ENCODE data around the gene GSAP.

GSAP gene

GRCh38 chr7:77406421-77406820, 9.7 kb downstream of the GSAP start:
- DNase-seq: no peak

DNA sequence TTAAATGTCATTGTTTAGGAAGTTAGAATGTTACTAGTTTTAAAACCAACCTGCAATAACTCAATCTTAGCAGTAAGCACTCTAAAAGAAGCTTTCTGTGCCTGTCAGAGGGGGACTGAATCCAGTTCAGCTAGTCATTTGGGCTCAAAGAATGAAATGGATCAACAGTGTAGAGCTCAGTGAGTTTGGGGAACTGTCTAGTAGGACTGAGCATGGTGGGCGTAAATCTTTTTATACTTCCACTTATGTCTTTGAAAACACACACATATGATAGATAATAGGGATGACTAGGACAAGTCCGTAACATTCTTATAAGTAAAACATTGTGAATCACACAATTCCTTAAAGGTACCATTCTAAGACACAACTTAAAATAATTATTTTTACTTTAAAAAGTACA, 11.5 kb downstream of the GSAP start:
- DNase-seq: no peak

DNA sequence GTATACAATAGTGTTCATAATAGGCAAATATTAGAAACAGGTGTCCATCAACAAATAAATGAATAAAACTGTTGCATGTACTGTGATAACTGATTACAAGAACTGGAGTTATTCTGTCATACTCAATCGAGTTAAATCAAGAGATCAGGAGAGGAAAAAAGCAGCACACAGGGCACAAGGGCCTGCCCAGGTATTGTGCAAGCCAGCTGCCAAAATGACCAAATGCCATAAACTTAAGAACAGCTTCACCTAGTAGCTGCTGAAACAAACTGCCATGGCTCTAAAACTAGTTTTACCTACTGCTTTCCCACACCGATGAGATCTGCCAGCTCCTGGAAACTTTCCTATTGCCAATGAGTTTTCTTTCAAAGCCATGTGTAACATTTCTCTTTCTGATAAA, 12.2 kb downstream of the GSAP start:
- DNase-seq: no peak

- DNase-seq: no peak
Measured at GRCh38 chr7:77402818-77403217, 13.3 kb downstream of the GSAP start.

- no peak for DNase-seq
Measured at GRCh38 chr7:77401002-77401401, 15.1 kb downstream of the GSAP start.

DNA sequence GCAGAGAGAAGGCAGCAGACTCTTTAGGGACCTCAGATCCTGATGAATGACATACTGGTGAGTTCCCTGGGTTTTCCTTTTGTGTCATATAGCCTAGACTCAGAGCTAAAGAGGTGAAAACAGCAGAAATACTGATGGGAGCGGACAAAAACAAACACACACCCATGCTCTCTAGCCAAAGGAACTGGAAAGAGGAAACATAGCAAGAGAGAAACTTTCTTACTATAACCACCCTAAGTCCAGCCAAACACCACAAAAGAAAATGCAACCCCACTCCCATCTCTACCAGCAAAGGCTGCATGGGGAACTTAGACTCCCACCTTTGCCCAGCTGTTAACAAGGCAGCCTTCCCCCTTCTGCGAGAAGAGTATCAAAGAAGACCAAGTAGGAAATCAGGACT, 16.3 kb downstream of the GSAP start:
- DNase-seq: no peak

GRCh38 chr7:77396894-77397547, 19.1 kb downstream of the GSAP start:
- DNase-seq: no peak

GRCh38 chr7:77395626-77396025, 20.5 kb downstream of the GSAP start:
- no peak for DNase-seq

DNA sequence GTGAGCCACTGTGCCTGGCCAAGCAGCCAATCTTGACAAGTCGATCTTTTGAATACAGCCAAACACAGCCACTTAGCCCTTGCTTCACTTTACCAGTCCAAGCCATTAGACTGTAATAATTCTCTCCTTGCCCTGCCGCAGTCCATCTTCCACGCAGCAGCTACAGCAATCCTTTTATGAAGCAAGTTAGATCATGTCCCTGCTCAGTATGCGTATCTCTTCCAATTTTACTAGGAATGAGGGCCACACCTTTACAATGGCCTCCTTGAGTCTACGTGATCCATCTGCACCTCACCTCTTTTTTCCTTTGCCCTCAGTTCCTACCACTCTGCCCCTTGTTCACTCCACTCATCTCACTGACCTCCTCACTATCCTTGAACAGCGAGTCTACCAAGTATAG, 22.2 kb downstream of the GSAP start:
- DNase-seq: no peak

- DNase-seq: no peak
Measured at GRCh38 chr7:77393261-77393660, 22.9 kb downstream of the GSAP start.

GRCh38 chr7:77391230-77391629, 24.9 kb downstream of the GSAP start:
- DNase-seq: no peak

- no peak for DNase-seq
Measured at GRCh38 chr7:77388055-77388641, 28.0 kb downstream of the GSAP start.

DNA sequence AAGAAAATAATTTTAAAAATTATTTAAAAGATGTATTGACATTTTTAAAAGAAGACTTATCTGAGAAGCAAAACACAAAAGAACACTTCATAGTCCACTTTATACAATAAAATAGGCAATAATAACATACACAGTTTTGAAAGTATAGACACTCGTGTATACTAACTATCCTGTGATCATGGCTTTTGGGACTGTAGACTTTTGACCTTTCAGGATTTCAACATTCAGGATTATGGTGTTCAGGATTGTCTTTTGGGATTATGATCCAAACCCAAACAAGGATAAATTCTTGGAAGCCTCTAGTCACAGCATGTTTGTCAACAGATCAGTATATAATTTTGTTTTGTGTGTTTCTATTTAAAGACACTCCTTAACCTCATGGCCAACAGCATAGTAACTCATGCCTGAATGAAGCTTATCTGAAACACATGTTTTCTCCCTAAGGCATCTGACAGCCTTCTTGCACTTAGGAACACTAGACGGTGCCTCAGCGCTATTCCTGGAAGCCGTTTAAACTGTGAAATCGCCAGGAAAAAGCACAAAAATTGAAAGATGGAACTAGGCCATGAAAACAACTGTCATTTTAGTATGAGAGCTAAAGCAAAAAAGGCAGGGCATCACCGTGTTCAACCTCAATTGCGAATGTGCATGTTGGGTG, 29.9 kb downstream of the GSAP start:
- no peak for DNase-seq

DNA sequence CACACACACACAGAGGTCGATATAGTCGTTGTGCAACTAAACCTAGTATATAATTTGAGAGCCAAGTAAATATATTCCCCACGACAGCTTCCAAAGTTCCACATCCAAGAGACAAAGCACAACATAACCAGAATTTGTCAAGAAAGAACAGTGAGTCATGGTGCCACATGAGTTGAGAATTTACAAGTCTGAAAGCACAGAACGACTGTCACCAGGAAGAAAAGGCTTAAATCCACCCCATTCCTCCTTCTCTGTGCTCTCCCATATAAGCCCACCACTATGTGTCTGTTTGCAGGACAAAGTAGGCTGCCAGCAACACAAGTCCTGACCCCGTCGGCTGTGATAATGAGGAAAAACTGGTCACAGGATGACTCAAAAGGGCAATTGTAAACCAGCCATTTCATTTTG, 32.8 kb downstream of the GSAP start:
- no peak for DNase-seq

GRCh38 chr7:77382532-77382931, 33.6 kb downstream of the GSAP start:
- DNase-seq: no peak

GRCh38 chr7:77378584-77378983, 37.6 kb downstream of the GSAP start:
- no peak for DNase-seq

- DNase-seq: no peak
Measured at GRCh38 chr7:77370606-77371005, 45.5 kb downstream of the GSAP start.

GRCh38 chr7:77368974-77369373, 47.2 kb downstream of the GSAP start:
- no peak for DNase-seq

DNA sequence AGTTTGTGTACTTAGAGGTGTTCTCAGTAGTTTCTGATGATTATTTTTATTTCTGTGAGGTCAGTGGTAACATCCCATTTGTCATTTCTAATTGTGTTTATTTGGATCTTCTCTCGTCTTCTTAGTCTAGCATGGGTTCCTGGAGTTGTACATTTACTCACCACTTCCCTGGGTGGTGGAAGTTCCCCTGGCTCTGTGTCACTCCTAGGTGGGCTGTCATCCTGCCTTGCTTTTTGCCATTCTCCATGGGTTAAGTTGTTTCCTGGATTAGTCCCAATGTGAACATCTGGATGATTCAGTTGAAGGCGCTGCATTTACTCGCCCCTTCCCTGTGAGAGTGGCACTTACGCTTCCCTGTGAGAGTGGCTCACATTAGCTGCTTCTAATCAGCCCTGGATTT, 48.2 kb downstream of the GSAP start:
- no peak for DNase-seq

DNA sequence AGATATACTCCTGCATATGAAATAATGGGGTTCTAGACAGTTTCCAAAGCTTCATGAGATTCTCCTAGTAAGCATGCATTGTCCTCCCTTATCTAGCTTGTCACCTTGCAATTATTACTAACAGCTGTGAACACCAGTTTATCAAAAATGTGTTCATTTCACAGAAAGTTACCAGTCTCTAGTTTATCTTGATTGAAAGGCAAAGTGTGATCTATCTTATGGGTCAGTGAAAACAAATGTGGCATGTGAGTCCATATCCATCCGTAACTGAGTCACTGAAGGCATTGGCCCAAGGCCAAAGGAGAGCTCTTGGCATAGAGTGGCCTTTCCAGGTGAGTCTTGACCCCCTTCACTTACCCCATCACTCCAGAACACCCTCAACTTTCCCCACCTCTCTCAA, 53.2 kb downstream of the GSAP start:
- no peak for DNase-seq

- no peak for DNase-seq
Measured at GRCh38 chr7:77360969-77361368, 55.2 kb downstream of the GSAP start.

- no peak for DNase-seq
Measured at GRCh38 chr7:77360104-77360503, 56.0 kb downstream of the GSAP start.

DNA sequence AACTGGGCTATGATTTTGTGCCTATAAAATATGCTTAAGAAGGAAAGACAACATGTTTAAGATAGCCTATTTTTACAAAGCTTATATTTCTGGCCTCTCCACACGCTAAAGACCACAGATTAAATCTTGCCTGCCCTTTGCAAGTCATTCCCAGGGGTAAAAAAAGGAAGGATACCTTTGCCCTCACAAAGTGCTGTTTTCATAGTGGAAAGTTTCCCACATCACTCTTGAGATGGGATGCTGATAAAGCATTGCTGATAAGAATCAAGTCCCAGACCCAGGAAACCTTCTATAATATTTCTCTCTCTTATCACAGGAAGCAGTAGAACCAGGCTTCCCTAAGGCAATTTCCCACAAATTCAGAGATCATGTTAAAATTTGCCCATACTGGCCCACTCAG, 56.5 kb downstream of the GSAP start:
- no peak for DNase-seq

DNA sequence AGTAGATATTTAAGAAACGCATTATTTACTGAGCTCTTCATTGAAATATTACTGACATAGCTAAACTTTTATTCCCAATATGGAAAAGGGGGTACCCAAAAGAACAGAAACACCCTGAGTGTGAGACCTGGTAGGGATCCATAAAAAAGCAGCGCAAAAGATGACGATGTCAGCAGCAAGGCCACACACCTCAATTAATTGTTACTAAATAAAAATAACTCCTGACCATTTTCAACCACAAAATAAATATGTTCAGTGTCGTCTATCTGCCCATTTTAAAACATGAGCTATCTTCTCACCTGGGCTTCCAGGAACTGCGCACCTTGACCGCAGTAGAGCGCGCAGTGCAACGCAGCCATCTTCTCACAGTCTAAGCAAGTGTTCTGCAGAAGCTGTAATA, 61.2 kb downstream of the GSAP start:
- DNase-seq: no peak

- DNase-seq: no peak
Measured at GRCh38 chr7:77354484-77354883, 61.7 kb downstream of the GSAP start.

All from amniotic stem cell (primary cell).